GM18867 (cell line): ENCODE data around the gene ORAI3.

Experiments used
- ATAC-seq: cut with Tn5 transposase; IDR thresholded peaks from one replicate; pipeline ENCODE4 v1.9.1; 2021; ENCODE audit warnings: mild to moderate bottlenecking, moderate library complexity; ENCODE audit not compliant: unreplicated experiment

The ORAI3 gene

GRCh38 chr16:30987581-30988190 is 38.8 kb downstream of the ORAI3 start:
- no peak for ATAC-seq

GRCh38 chr16:30989469-30990047 is 40.7 kb downstream of the ORAI3 start:
- no peak for ATAC-seq

DNA sequence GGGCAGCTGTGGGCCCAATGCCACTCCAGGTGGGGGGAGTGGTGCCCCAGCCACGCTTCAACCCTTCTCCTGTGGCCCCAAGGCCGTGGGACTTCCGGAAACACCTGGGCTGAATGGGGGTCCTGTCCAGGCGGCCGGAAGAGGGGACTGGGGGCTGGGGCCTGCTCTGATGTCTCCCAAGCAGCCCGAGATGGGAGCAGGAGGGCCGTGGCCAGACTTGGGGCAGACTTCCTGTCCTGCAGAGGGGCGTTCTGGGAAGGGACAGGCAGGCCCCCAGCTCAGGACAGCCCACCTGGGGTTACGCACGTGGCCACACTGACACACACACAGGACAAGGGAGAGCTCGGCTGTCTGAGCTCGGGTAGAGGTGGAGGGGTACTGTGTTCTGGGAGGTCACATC is 41.2 kb downstream of the ORAI3 start:
- no peak for ATAC-seq

DNA sequence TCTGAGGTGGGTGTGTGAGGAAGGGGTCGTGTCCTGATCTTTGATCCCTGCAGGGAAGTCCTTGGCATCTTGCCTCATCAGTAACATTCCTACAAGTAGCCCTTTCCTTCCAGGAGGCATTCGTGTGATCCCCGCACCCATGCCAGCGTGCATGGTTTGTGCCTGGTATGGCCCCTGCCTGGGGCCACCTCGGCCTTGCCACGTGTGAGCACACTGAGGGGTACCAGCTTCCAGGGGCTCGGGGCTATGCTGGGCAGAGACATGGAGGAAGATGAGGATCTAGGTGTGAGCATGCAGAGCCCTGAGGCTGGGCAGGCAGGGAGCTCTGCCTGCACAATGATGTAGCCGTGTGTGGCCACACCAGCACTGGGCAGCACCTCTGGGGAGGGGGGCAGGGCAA is 42.2 kb downstream of the ORAI3 start:
- no peak for ATAC-seq

GRCh38 chr16:30992276-30992780 is 43.5 kb downstream of the ORAI3 start:
- no peak for ATAC-seq

DNA sequence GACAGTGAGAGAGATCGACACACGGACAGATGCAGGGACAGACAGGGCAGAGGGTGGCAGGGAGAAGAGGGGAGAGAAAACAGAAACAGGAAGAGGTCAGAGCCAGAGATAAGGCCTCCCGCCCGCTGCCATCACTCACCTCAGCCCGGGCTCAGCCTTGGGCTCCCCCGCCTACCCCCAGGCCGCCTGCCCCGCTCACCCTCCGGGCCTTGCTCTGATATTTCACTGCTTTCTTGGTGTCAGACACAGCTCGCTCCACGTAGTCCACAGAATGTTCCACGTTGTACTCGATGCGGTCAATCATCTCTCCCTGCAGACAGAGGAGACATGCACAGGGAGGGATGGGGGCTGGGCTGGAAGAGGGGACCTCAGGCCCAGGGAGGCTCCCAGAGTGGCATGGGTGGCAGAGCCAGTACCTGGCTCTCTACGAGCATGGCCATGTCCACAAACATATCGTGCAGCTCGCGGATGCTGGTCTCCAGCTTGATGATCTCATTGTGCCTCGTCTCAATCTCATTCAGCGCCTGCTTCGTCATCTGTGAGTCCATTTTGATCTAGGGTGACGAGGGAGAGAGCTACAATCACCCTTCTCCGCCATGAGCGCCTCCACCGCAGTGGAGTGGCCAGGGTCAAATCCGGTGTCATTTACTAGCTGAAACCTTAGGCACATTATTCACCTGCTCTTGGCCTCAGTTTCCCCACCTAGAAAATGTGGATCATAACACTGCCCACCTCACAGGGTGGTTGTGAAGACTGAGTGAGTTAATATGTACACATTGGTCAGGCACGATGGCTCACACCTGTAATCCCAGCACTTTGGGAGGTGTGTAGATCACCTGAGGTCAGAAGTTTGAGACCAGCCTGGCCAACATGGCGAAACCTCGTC is 44.3 kb downstream of the ORAI3 start:
- ATAC-seq: no peak

- ATAC-seq: no peak
Measured at GRCh38 chr16:30995927-30996323, 47.1 kb downstream of the ORAI3 start.

DNA sequence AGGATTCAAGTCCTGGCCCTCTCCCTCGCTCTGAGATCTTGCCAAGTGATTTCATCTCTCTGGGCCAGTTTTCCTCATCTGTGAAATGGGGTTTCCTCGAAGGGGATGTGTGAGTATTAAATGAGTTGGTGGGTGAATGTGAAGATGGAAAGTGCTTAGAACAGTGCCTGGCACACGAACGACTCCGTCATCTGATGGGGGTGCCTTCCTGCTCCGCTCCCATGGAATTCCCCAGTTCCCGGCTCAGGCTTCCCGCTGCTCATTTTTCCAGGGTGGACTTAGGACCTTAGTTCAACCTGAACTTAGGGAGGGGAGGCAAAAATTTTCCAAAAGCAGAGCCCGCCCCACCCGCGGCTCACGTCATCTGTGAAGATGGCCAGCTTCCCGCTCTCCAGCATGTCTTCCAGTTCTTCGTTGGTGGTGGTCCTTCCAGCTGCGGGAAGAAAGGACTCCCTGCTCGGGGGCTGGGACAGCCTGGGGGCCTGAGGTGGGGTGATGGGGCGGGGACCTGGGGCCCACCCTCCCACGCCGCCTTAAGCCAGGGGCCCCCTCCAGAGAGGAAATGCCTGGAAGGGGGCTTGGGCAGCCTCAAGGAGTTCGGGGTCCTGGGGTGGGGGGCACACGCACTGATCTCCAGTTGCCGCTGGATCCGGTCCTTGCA is 47.6 kb downstream of the ORAI3 start:
- ATAC-seq: peak; percentile 3

GRCh38 chr16:30996985-30997724 is 48.3 kb downstream of the ORAI3 start:
- ATAC-seq: peak; percentile 70

DNA sequence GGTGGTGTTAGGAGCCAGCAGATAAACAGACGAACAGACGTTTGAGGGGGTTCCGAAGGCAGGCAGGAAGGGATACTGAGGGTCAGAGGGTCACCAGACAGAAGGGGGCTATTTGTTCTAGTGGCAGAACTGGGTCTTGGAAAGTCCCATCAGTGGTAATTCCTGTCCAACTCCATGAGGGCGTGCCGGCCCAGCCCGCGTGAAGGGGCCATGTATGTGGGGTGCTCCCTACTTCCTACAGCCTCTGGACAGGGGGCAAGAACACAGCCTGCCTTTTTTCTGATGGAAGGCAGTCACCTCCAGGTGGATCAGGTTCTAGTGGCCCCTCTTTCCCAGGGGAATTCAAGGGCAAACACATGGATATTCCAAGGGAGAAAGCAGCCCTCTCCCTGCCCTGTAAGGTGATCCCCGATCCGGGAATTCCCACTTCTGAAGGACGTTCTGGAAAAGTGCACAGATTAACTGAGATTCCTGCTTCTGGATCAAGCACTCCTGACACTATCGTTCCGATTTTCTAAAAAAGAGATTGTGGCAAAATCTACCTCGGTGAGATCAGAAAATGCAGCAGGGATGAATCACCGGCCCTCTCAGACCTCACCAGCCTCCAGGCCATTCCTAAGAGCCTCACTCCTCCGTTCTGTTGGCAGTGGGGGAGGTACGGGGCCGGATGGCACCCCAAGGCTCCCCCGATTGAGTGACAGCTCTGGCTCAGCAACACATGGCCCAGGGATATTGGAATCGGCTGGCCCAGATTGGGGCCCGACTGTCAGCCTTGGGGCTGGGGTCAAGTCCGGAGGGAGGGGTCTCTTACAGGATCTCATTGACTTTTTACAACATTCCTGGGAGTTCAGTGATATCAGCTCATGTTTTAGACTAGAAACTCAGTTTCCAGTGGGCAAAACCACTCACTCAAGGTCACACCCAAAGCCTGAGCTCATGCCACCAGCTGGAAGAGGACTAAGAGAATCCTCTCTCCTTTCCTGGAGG is 49.1 kb downstream of the ORAI3 start:
- no peak for ATAC-seq

GRCh38 chr16:30998852-30999761 is 50.2 kb downstream of the ORAI3 start:
- ATAC-seq: no peak

DNA sequence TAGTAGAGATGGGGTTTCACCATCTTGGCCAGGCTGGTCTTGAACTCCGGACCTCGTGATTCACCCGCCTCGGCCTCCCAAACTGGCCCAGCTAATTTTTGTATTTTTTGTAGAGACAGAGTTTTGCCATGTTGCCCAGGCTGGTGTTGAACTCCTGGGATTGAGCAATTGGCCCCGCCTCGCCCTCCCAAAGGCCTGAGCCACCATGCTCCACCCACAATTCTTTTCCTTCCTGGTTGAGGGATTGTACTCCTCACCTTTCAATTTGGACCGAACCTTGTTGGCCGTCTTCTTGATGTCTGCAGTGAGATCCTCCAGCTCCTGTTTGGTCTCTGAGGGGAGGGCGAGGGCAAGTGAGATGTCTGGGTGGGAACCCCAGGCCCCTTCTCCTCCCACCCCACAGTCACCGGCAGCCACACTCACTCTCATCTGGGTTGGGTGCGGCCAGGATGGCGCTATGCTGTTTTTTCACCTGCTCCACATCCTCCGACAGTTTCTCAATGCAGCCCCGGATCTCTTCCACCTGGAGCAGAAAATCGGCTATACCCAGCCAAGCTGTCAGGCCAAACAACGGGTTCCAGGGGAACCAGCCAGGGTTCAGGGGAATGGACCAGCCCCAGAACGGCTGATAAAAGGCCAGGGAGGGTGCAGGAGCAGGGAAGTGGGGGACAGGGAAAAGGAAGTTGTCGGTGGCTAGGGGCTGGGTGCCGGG is 52.0 kb downstream of the ORAI3 start:
- ATAC-seq: no peak

- no peak for ATAC-seq
Measured at GRCh38 chr16:31001507-31002249, 52.8 kb downstream of the ORAI3 start.

DNA sequence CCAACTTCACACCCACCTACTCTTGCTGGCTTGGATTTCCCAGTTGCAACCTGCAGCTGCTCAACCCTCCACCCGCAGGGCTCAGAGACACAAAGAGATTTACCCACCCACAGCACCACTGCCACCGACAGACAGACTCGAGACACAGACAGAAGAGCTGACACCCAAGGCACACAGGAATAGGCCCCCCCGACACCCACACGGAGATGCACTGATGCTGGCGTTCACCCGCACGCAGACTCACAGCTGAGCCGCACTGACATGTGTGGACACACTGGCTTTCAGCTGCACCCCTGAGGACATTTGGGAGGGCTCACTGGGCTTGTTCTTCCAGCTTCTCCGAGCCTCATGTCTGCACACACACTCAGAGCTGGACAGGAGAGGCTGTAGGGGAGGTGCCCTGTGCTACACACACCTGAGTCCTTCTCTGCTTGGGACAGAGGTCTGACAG is 53.4 kb downstream of the ORAI3 start:
- ATAC-seq: no peak

- no peak for ATAC-seq
Measured at GRCh38 chr16:31002862-31003341, 54.0 kb downstream of the ORAI3 start.

DNA sequence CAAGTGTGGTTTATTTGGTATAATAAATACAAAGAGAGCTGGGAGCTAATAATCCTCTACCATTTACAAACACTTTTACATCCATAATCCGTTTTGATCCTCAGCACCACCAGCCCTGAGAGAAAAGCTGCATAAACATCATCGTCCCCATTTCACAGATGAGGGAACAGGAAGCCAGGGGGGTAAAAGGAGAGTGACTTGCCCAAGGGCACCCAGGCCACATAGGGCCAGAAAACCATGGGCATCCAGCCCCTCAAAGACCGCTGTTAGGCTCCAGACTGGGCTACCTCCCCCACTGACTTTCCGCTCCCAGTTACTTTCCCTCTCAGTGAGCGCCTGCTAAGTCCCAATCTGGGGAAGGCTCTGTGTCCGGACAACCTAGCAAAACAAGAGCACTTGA is 54.9 kb downstream of the ORAI3 start:
- ATAC-seq: no peak
